ENCODE results near the gene APOO. TPM values are rescaled to one million over a fixed set of nuclear protein-coding genes. Genes with fewer than 3 reads are reported as not detected.
"Not testable (repeated sequence)": the region's sequence is repeated elsewhere in the genome, so short reads cannot be mapped to it uniquely, and the experiment has no call there.

Gene APOO
- polyA plus RNA-seq, 1 donor from 2014 or later: 42.5 TPM

- no peak for TF ChIP-seq CTCF (IDR thresholded peaks at IDR 0.05; ENCODE audit: poor library complexity, severe bottlenecking)
- TF ChIP-seq EZH2 (IDR thresholded peaks at IDR 0.05; ENCODE audit: borderline replicate concordance, insufficient read depth, low read length, poor library complexity, severe bottlenecking): no peak
- TF ChIP-seq MXI1 (conservative IDR thresholded peaks at IDR 0.05; ENCODE audit: poor library complexity, severe bottlenecking): no peak
- no peak for TF ChIP-seq EP300 (conservative IDR thresholded peaks at IDR 0.05; ENCODE audit: poor library complexity, severe bottlenecking)
- no peak for TF ChIP-seq POLR2AphosphoS5 (IDR thresholded peaks at IDR 0.05)
- TF ChIP-seq REST (IDR thresholded peaks at IDR 0.05; ENCODE audit: borderline replicate concordance): no peak
- no peak for TF ChIP-seq RAD21 (conservative IDR thresholded peaks at IDR 0.05)
- no peak for TF ChIP-seq TAF1 (IDR thresholded peaks at IDR 0.05; ENCODE audit: low read depth)
- no peak for TF ChIP-seq SMC3 (conservative IDR thresholded peaks at IDR 0.05; ENCODE audit: poor library complexity)
- Histone ChIP-seq H2AFZ (ENCODE audit: low read depth, low read length) (no peak overlapping the region), H3K27ac (ENCODE audit: low read length) (no peak overlapping the region), H3K27me3 (ENCODE audit: insufficient read depth, low read depth, low read length) (no peaks in the 10 kb centered on the region), H3K9ac (ENCODE audit: low read length) (no peak overlapping the region), H3F3A (ENCODE audit: insufficient read depth, low read length, poor library complexity, severe bottlenecking) (no peaks in the 10 kb centered on the region), H3K79me2 (replicated peaks; ENCODE audit: insufficient read depth, low read length) (no peaks in the 10 kb centered on the region), H3K4me2 (ENCODE audit: low read length) (no peak overlapping the region), H3K9me3 (ENCODE audit: low read length) (no peaks in the 10 kb centered on the region), H3K36me3 (ENCODE audit: insufficient read depth, low read length) (no peaks in the 10 kb centered on the region), H3K9me2 (ENCODE audit: insufficient read depth, low read length) (no peaks in the 10 kb centered on the region), H3K4me3 (ENCODE audit: low read length) (no peak overlapping the region), H4K20me1 (ENCODE audit: insufficient read depth) (no peaks in the 10 kb centered on the region)
These were observed 9.3 kb downstream of the APOO start for GRCh38 chrX:23898412-23898959.

GRCh38 chrX:23896981-23897380 is 10.8 kb downstream of the APOO start:
- Histone ChIP-seq H3K36me3 (ENCODE audit: insufficient read depth, low read length) (no peaks in the 10 kb centered on the region), H3K9me3 (ENCODE audit: low read length) (no peaks in the 10 kb centered on the region), H4K20me1 (ENCODE audit: insufficient read depth) (no peaks in the 10 kb centered on the region), H3K27me3 (ENCODE audit: insufficient read depth, low read depth, low read length) (no peaks in the 10 kb centered on the region), H2AFZ (ENCODE audit: low read depth, low read length) (no peak overlapping the region), H3K27ac (ENCODE audit: low read length) (no peak overlapping the region), H3K9me2 (ENCODE audit: insufficient read depth, low read length) (no peaks in the 10 kb centered on the region), H3K4me3 (ENCODE audit: low read length) (no peak overlapping the region), H3F3A (ENCODE audit: insufficient read depth, low read length, poor library complexity, severe bottlenecking) (no peaks in the 10 kb centered on the region), H3K4me2 (ENCODE audit: low read length) (no peak overlapping the region), H3K9ac (ENCODE audit: low read length) (no peak overlapping the region), H3K79me2 (replicated peaks; ENCODE audit: insufficient read depth, low read length) (no peaks in the 10 kb centered on the region)
- no peak for TF ChIP-seq RAD21 (conservative IDR thresholded peaks at IDR 0.05)
- no peak for TF ChIP-seq REST (IDR thresholded peaks at IDR 0.05; ENCODE audit: borderline replicate concordance)
- TF ChIP-seq EP300 (conservative IDR thresholded peaks at IDR 0.05; ENCODE audit: poor library complexity, severe bottlenecking): no peak
- TF ChIP-seq EZH2 (IDR thresholded peaks at IDR 0.05; ENCODE audit: borderline replicate concordance, insufficient read depth, low read length, poor library complexity, severe bottlenecking): no peak
- no peak for TF ChIP-seq SMC3 (conservative IDR thresholded peaks at IDR 0.05; ENCODE audit: poor library complexity)
- no peak for TF ChIP-seq TAF1 (IDR thresholded peaks at IDR 0.05; ENCODE audit: low read depth)
- no peak for TF ChIP-seq MXI1 (conservative IDR thresholded peaks at IDR 0.05; ENCODE audit: poor library complexity, severe bottlenecking)
- no peak for TF ChIP-seq POLR2AphosphoS5 (IDR thresholded peaks at IDR 0.05)
- TF ChIP-seq CTCF (IDR thresholded peaks at IDR 0.05; ENCODE audit: poor library complexity, severe bottlenecking): no peak

- not testable (repeated sequence) for H3K9me3 ChIP-seq (ENCODE audit: low read length); H3K9me2 ChIP-seq (ENCODE audit: insufficient read depth, low read length); H3K79me2 ChIP-seq (replicated peaks; ENCODE audit: insufficient read depth, low read length); H3K9ac ChIP-seq (ENCODE audit: low read length); H2AFZ ChIP-seq (ENCODE audit: low read depth, low read length); H3K4me2 ChIP-seq (ENCODE audit: low read length); H3K4me3 ChIP-seq (ENCODE audit: low read length); H3K27ac ChIP-seq (ENCODE audit: low read length); H3K36me3 ChIP-seq (ENCODE audit: insufficient read depth, low read length); H3F3A ChIP-seq (ENCODE audit: insufficient read depth, low read length, poor library complexity, severe bottlenecking); H4K20me1 ChIP-seq (ENCODE audit: insufficient read depth); H3K27me3 ChIP-seq (ENCODE audit: insufficient read depth, low read depth, low read length)
These were observed 11.2 kb downstream of the APOO start for GRCh38 chrX:23896539-23896938.

Data from neural cell (in vitro differentiated cells).